Type B pancreatic cell (in vitro differentiated cells): Measurements from ENCODE around the gene DMRT1. TPM values are rescaled to one million over a fixed set of nuclear protein-coding genes. Genes with fewer than 3 reads are reported as not detected.

Experiments
- DNase-seq: peaks from one replicate; pipeline ENCODE4 v3.0.0; 2021; ENCODE audit warnings: mixed read lengths; ENCODE audit not compliant: unreplicated experiment; ENCODE audit errors: extremely low spot score
- H3K27ac Mint-ChIP-seq: 2 replicates; pipeline ENCODE4 v1.8.0; 2021; ENCODE audit warnings: mild to moderate bottlenecking, mixed read lengths
- H3K27me3 Mint-ChIP-seq: 2 replicates; pipeline ENCODE4 v1.8.0; 2021; ENCODE audit warnings: mixed read lengths
- H3K36me3 Mint-ChIP-seq: 2 replicates; pipeline ENCODE4 v1.8.0; 2021; ENCODE audit warnings: mixed read lengths
- H3K4me1 Mint-ChIP-seq: one replicate; pipeline ENCODE4 v1.8.0; 2021; ENCODE audit warnings: mixed read lengths; ENCODE audit not compliant: unreplicated experiment
- H3K4me3 Mint-ChIP-seq: 2 replicates; pipeline ENCODE4 v1.8.0; 2021; ENCODE audit warnings: mild to moderate bottlenecking, mixed read lengths
- H3K9me3 Mint-ChIP-seq: 2 replicates; pipeline ENCODE4 v1.8.0; 2021; ENCODE audit warnings: mixed read lengths
- total RNA-seq: library from RNA; stranded (reverse); gene quantifications from 2 replicates; pipeline ENCODE4 v1.2.1, GENCODE V29; 2021; ENCODE audit warnings: low replicate concordance
- TF ChIP-seq, protein P1 (sequence below): fragments of 200-600 bp; sonication (generic); conservative IDR thresholded peaks from 2 replicates; pipeline ENCODE4 v1.5.0; 2021; ENCODE audit warnings: antibody characterized with exemption, mild to moderate bottlenecking

DMRT1 gene
- total RNA-seq, 1 donor from 2014 or later, result not detected

DNA sequence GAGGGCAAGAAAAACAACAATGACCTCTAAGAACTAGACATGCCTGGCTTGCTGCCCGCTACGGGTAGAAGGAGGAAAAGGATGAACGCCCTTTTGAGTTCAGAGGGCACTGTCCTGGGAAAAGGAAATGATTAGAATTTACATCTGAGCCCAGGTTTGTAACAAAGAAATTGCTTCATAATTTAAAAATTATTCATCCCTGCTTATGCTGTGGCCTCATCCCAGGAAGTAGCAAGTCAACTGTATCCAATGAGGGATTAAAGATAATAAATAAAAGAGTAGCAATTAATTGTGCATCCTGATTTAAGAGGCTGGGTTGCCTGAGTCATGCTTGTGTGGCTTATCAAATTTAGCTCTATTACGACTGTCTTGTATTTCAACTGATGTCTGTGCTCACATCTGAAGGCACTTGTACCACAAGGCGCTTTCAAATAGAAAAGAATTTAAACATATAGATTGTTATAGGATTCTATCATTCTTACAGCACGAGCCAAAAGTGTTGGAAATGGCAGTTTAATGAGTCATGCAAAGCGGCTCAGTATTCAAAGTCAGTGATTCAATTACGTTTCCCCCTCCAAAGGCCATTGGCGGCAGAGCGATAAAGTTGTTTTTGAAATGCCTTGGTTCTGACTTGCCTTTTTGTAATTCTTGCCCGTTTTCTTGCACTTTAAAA lies 40.0 kb upstream of the DMRT1 start:
- no peak overlapping the region for H3K4me3 Mint-ChIP-seq
- H3K27me3 Mint-ChIP-seq, result no peaks in the 10 kb centered on the region
- H3K36me3 Mint-ChIP-seq, result no peaks in the 10 kb centered on the region
- peaks cover 5% of the 10 kb centered on the region for H3K4me1 Mint-ChIP-seq
- TF ChIP-seq, protein P1, sequence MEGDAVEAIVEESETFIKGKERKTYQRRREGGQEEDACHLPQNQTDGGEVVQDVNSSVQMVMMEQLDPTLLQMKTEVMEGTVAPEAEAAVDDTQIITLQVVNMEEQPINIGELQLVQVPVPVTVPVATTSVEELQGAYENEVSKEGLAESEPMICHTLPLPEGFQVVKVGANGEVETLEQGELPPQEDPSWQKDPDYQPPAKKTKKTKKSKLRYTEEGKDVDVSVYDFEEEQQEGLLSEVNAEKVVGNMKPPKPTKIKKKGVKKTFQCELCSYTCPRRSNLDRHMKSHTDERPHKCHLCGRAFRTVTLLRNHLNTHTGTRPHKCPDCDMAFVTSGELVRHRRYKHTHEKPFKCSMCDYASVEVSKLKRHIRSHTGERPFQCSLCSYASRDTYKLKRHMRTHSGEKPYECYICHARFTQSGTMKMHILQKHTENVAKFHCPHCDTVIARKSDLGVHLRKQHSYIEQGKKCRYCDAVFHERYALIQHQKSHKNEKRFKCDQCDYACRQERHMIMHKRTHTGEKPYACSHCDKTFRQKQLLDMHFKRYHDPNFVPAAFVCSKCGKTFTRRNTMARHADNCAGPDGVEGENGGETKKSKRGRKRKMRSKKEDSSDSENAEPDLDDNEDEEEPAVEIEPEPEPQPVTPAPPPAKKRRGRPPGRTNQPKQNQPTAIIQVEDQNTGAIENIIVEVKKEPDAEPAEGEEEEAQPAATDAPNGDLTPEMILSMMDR, result no peak
- peaks cover 3% of the 10 kb centered on the region for H3K9me3 Mint-ChIP-seq
- DNase-seq, result no peak
- H3K27ac Mint-ChIP-seq, result no peak overlapping the region

GRCh38 chr9:804026-804425 lies 37.5 kb upstream of the DMRT1 start:
- peaks cover 4% of the 10 kb centered on the region for H3K27me3 Mint-ChIP-seq
- H3K4me1 Mint-ChIP-seq, result peaks cover 5% of the 10 kb centered on the region
- H3K36me3 Mint-ChIP-seq, result no peaks in the 10 kb centered on the region
- TF ChIP-seq, protein P1, result no peak
- H3K9me3 Mint-ChIP-seq, result peaks cover 3% of the 10 kb centered on the region
- DNase-seq, result no peak
- H3K27ac Mint-ChIP-seq, result no peak overlapping the region
- no peak overlapping the region for H3K4me3 Mint-ChIP-seq

GRCh38 chr9:805151-805550 lies 36.3 kb upstream of the DMRT1 start:
- Mint-ChIP-seq H3K4me3 (no peak overlapping the region), H3K36me3 (no peaks in the 10 kb centered on the region), H3K9me3 (peaks cover 3% of the 10 kb centered on the region), H3K27ac (peak overlapping the region; percentile 70), H3K4me1 (peaks cover 5% of the 10 kb centered on the region), H3K27me3 (peaks cover 4% of the 10 kb centered on the region)
- TF ChIP-seq, protein P1, result no peak
- no peak for DNase-seq

DNA sequence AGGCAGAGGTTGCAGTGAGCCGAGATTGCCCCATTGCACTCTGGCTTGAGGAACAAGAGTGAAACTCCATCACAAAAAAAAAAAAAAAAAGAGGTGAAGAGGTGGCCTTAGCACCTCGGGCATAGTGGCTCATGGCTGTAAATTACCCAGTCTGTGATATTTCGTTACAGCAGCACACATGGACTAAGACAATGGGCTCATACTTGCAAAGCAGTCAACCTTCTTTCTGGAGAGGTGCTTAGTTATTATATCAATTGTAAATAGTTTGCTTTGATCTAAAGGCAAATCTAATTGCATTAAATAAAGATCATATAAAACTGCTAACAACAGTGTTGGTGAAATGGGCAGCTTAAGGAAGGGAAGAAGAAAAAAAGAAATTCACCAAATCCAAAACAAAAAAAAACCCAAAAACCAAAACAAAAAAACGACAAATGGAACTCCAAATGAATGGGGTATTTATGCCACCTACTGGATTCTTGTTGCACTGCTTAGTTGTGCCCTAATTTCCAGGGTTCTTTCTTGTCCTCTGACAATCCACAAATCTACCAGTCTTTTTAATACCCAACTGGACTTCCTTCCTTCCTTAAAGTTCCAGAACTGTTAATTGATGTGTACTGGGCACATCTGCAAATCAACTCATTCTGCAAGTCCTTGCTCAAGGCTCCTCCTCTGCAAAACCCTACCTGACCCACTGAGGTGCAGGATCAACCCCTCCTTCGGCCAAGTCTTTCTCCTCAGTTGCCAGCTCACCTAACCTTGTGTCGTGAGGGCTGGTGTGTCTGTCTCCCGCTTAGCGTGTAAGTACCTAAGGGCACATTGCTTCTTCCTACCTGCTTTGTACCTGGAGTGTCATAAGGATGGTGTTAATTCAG lies 35.0 kb upstream of the DMRT1 start:
- H3K27ac Mint-ChIP-seq, result peak overlapping the region; percentile 48
- TF ChIP-seq, protein P1, result peak; percentile 86
- peaks cover 4% of the 10 kb centered on the region for H3K4me1 Mint-ChIP-seq
- DNase-seq, result no peak
- no peaks in the 10 kb centered on the region for H3K36me3 Mint-ChIP-seq
- H3K27me3 Mint-ChIP-seq, result peaks cover 4% of the 10 kb centered on the region
- H3K9me3 Mint-ChIP-seq, result peaks cover 3% of the 10 kb centered on the region
- no peak overlapping the region for H3K4me3 Mint-ChIP-seq

GRCh38 chr9:811106-811531 lies 30.4 kb upstream of the DMRT1 start:
- H3K36me3 Mint-ChIP-seq, result no peaks in the 10 kb centered on the region
- TF ChIP-seq, protein P1, result no peak
- DNase-seq, result no peak
- peaks cover 4% of the 10 kb centered on the region for H3K27me3 Mint-ChIP-seq
- H3K4me3 Mint-ChIP-seq, result no peak overlapping the region
- no peaks in the 10 kb centered on the region for H3K4me1 Mint-ChIP-seq
- H3K9me3 Mint-ChIP-seq, result no peaks in the 10 kb centered on the region
- no peak overlapping the region for H3K27ac Mint-ChIP-seq
